K562 (cell line): ENCODE results near the gene ADAT3. TPM values are rescaled to one million over a fixed set of nuclear protein-coding genes. Genes with fewer than 3 reads are reported as not detected.

Experiments
- DACH1 ChIP-seq: fragments of 450-650 bp; IDR thresholded peaks from 2 replicates; pipeline ENCODE4 v1.6.1; 2018; ENCODE audit not compliant: partially characterized antibody
- DDX20 ChIP-seq: fragments of 450-650 bp; IDR thresholded peaks from 2 replicates; pipeline ENCODE4 v1.6.1; 2016; ENCODE audit warnings: missing genetic modification characterization, low read depth, mild to moderate bottlenecking, missing compliant biosample characterization, moderate library complexity
- FOXM1 ChIP-seq, 2 experiments: fragments of 450-650 bp in 1 of 2; sonication (generic) in 1 of 2; formaldehyde crosslinking in 1 of 2; IDR thresholded peaks; 2 replicates each; pipeline versions ENCODE4 v1.6.1 to v1.9.0; 2017 to 2022; ENCODE audit warnings: low read depth in 2 of 2, mild to moderate bottlenecking in 2 of 2, missing genetic modification reagents in 1 of 2, moderate library complexity in 1 of 2
- HDGF ChIP-seq: fragments of 450-650 bp; IDR thresholded peaks from 2 replicates; pipeline ENCODE4 v1.6.1; 2016
- NFIC ChIP-seq: fragments of 450-650 bp; IDR thresholded peaks from 2 replicates; pipeline ENCODE4 v1.6.1; 2017; ENCODE audit warnings: mild to moderate bottlenecking, inconsistent platforms
- TEAD2 ChIP-seq: fragments of 450-650 bp; IDR thresholded peaks from 2 replicates; pipeline ENCODE4 v1.6.1; 2016; ENCODE audit warnings: missing genetic modification characterization, control low read depth, missing compliant biosample characterization
- polyA plus RNA-seq, 8 experiments: library from polyadenylated mRNA; depleted of rRNA in 4 of 8; stranded (reverse) in 5 of 8; unstranded in 3 of 8; fragments of >200 nt; fragmentation: Nextera tagmentation in 2 of 8; fragmentation: Illumina TruSeq in 1 of 8; extraction: Ambion mirVana in 2 of 8; extraction: Trizol in 1 of 8; gene quantifications; 2 replicates each; pipeline versions ENCODE4 v1.2.1 to v1.2.3, GENCODE V29; 2011 to 2014; ENCODE audit warnings: inconsistent platforms in 1 of 8, missing spikeins in 1 of 8
- total RNA-seq, 7 experiments: library from RNA; depleted of rRNA in 6 of 7; stranded (reverse); fragments of >200 nt in 6 of 7; fragmentation: Illumina TruSeq in 2 of 7; extraction: Trizol in 2 of 7; gene quantifications; 2 replicates each; pipeline versions ENCODE4 v1.2.1 to v1.2.3, GENCODE V29; 2011 to 2021; ENCODE audit warnings: low replicate concordance in 1 of 7
- TF ChIP-seq, protein P1 (sequence below): fragments of 450-650 bp; formaldehyde crosslinking; conservative IDR thresholded peaks from 2 replicates; pipeline ENCODE4 v1.4.0; 2022; ENCODE audit warnings: mild to moderate bottlenecking, missing genetic modification characterization
- TF ChIP-seq, protein P2 (sequence below), 2 experiments: fragments of 450-650 bp in 1 of 2; sonication (generic) in 1 of 2; formaldehyde crosslinking in 1 of 2; IDR thresholded peaks; 2 replicates each; pipeline versions ENCODE4 v1.7.1 to v1.9.0; 2016 to 2022; ENCODE audit warnings: inconsistent platforms in 1 of 2, mild to moderate bottlenecking in 1 of 2, missing genetic modification reagents in 1 of 2
- TF ChIP-seq, protein P3 (sequence below): fragments of 450-650 bp; IDR thresholded peaks from 2 replicates; pipeline ENCODE4 v1.6.1; 2017; ENCODE audit warnings: mild to moderate bottlenecking, moderate library complexity
- TF ChIP-seq, protein P4 (sequence below): fragments of 250-450 bp; sonication (Bioruptor Pico); IDR thresholded peaks from 2 replicates; pipeline ENCODE4 v1.8.0; 2021; ENCODE audit warnings: mild to moderate bottlenecking, moderate library complexity

ADAT3 gene
- total and polyA plus RNA-seq, 9 of the 15 experiments (the other 6 are each of a cell fraction or from before 2014, with no cell fraction given), result 0.67 to 15.6 (median 7.8) TPM; not detected in 4

DNA sequence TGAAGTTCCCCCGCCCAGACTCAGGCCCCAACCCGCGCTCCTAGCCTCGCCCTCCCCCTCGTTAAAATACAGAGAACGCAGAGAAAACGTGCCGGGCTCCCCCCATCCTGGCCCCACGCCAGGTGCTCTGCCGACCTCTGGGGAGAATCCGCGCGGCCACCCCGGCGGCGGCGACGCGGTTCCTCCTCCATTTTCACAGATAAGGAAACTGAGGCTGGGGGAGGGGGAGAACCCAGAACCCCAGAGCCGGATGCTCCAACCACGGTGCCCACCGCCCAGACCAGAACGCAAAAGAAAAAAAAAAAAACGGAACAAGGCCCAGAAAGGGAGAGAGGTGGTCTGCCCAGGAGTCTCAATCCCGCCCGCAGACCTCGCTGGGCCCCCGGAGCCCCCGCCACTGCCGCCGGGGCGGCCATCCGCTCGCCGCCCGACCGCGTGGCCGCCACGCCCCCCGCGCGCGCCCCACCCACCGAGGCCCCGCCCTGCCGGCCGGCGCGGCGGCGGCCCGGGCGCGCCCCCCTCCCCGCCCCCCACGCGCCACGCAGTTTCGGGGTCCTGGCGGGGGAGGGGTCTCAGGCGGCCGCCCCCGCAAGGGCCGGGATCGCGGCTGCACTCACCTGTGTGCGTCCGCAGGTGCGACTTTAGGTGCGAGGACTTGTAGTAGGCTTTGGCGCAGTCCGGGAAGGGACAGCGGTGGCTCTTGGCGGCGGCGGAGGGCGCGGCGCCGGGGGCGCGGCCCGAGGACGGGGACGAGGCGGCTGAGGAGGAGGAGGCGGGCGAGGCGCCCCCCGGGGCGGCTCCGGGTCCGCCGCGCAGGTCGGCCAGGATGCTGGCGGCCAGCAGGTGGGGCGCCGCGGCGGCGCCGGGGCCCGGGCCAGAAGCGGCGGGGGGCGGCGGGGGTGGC lies 42.5 kb upstream of the ADAT3 start (continued):
- TF ChIP-seq, protein P1, sequence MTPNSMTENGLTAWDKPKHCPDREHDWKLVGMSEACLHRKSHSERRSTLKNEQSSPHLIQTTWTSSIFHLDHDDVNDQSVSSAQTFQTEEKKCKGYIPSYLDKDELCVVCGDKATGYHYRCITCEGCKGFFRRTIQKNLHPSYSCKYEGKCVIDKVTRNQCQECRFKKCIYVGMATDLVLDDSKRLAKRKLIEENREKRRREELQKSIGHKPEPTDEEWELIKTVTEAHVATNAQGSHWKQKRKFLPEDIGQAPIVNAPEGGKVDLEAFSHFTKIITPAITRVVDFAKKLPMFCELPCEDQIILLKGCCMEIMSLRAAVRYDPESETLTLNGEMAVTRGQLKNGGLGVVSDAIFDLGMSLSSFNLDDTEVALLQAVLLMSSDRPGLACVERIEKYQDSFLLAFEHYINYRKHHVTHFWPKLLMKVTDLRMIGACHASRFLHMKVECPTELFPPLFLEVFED, result no peak
- TF ChIP-seq HDGF, result no peak
- TF ChIP-seq, protein P2, sequence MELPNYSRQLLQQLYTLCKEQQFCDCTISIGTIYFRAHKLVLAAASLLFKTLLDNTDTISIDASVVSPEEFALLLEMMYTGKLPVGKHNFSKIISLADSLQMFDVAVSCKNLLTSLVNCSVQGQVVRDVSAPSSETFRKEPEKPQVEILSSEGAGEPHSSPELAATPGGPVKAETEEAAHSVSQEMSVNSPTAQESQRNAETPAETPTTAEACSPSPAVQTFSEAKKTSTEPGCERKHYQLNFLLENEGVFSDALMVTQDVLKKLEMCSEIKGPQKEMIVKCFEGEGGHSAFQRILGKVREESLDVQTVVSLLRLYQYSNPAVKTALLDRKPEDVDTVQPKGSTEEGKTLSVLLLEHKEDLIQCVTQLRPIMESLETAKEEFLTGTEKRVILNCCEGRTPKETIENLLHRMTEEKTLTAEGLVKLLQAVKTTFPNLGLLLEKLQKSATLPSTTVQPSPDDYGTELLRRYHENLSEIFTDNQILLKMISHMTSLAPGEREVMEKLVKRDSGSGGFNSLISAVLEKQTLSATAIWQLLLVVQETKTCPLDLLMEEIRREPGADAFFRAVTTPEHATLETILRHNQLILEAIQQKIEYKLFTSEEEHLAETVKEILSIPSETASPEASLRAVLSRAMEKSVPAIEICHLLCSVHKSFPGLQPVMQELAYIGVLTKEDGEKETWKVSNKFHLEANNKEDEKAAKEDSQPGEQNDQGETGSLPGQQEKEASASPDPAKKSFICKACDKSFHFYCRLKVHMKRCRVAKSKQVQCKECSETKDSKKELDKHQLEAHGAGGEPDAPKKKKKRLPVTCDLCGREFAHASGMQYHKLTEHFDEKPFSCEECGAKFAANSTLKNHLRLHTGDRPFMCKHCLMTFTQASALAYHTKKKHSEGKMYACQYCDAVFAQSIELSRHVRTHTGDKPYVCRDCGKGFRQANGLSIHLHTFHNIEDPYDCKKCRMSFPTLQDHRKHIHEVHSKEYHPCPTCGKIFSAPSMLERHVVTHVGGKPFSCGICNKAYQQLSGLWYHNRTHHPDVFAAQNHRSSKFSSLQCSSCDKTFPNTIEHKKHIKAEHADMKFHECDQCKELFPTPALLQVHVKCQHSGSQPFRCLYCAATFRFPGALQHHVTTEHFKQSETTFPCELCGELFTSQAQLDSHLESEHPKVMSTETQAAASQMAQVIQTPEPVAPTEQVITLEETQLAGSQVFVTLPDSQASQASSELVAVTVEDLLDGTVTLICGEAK (IDR thresholded peaks at IDR 0.05), result no peak
- TF ChIP-seq, protein P2 (CRISPR knock-in tag; IDR thresholded peaks at IDR 0.05), result no peak
- no peak for TF ChIP-seq DDX20 (tag)
- no peak for TF ChIP-seq TEAD2
- TF ChIP-seq FOXM1 (IDR thresholded peaks at IDR 0.05; ENCODE audit: low read depth), result peak; percentile 39; the same call in 1 of the 2 replicates
- no peak for TF ChIP-seq FOXM1 (CRISPR knock-in tag; IDR thresholded peaks at IDR 0.05; ENCODE audit: low read depth)
- TF ChIP-seq DACH1, result no peak
- TF ChIP-seq NFIC, result peak; percentile 98
- TF ChIP-seq, protein P3, sequence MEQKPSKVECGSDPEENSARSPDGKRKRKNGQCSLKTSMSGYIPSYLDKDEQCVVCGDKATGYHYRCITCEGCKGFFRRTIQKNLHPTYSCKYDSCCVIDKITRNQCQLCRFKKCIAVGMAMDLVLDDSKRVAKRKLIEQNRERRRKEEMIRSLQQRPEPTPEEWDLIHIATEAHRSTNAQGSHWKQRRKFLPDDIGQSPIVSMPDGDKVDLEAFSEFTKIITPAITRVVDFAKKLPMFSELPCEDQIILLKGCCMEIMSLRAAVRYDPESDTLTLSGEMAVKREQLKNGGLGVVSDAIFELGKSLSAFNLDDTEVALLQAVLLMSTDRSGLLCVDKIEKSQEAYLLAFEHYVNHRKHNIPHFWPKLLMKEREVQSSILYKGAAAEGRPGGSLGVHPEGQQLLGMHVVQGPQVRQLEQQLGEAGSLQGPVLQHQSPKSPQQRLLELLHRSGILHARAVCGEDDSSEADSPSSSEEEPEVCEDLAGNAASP, result no peak
- TF ChIP-seq, protein P4, sequence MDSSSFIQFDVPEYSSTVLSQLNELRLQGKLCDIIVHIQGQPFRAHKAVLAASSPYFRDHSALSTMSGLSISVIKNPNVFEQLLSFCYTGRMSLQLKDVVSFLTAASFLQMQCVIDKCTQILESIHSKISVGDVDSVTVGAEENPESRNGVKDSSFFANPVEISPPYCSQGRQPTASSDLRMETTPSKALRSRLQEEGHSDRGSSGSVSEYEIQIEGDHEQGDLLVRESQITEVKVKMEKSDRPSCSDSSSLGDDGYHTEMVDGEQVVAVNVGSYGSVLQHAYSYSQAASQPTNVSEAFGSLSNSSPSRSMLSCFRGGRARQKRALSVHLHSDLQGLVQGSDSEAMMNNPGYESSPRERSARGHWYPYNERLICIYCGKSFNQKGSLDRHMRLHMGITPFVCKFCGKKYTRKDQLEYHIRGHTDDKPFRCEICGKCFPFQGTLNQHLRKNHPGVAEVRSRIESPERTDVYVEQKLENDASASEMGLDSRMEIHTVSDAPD (CRISPR knock-in tag), result no peak
